ENCODE data around the gene PLD1.

Gene PLD1

DNA sequence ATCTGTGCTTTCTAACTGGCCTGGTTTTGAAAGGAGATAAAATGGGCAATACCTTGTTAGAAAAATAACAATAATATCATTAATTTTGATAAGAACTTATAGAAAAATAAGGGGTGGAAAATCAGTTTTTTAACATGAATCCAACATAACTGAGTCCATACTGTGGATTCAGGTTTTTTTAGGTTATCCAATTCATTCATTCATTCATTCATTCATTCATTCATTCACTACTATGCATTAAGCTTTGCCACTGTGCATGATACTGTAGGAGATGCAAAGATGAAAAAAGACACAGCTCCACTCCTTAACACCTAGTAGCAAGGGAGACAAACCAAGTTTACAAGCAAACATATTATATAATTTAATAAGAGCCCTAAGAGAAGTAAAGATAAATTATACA lies 253.1 kb downstream of the PLD1 start:
- no peak overlapping the region for H3K27ac ChIP-seq (ENCODE audit: low read depth, low read length)
- no peaks in the 10 kb centered on the region for H3K79me2 ChIP-seq (ENCODE audit: control insufficient read depth, low read length)
- no peaks in the 10 kb centered on the region for H3K9me3 ChIP-seq (ENCODE audit: control insufficient read depth, insufficient read depth, low read length)

DNA sequence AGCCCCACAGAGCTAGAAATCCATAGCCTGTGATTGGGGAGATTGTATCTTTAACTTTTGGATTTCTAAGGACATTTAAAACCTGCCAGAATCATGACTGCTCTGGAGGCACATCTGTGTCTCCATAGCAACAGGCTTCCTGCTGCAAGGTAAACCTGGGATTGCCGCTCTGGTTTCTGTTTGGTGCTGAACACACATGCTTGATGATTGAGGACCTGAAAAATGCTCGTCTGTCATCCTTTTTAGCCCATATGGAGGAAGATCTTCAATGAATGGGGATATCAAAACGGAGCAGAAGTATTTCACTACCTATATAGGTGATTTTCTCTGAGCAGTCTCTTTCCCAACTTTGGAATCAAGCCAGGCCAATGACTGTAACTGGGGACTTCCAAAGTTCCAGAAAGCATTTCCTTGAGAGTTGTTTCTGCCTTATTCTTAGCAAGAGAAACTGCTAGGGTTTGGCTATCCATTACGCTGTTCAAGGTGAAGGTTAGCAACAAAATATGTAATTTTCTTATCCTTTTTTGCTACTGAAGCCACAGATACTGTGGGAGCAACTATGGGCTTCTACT lies 253.6 kb downstream of the PLD1 start:
- Histone ChIP-seq H3K9me2 (replicated peaks; ENCODE audit: control insufficient read depth, low read length) (no peaks in the 10 kb centered on the region), H3K4me1 (ENCODE audit: control insufficient read depth, low read length) (no peaks in the 10 kb centered on the region), H3K27me3 (ENCODE audit: control insufficient read depth, low read length) (no peaks in the 10 kb centered on the region; the same call in 1 of the 2 replicates), H3K79me2 (ENCODE audit: control insufficient read depth, low read length) (no peaks in the 10 kb centered on the region), H4K20me1 (ENCODE audit: control insufficient read depth, insufficient read depth, low read depth, low read length) (no peaks in the 10 kb centered on the region), H3K4me3 (ENCODE audit: low read length) (no peak overlapping the region), H3F3A (ENCODE audit: control insufficient read depth, insufficient read depth) (no peaks in the 10 kb centered on the region), H3K9me3 (ENCODE audit: control insufficient read depth, insufficient read depth, low read length) (no peaks in the 10 kb centered on the region), H3K4me2 (ENCODE audit: low read length) (no peak overlapping the region), H3K36me3 (ENCODE audit: control insufficient read depth, low read length) (no peaks in the 10 kb centered on the region), H3K27ac (ENCODE audit: low read depth, low read length) (no peak overlapping the region)
- no peak for TF ChIP-seq EZH2phosphoT487 (IDR thresholded peaks at IDR 0.05; ENCODE audit: borderline replicate concordance, low read length)
- TF ChIP-seq, protein P1, sequence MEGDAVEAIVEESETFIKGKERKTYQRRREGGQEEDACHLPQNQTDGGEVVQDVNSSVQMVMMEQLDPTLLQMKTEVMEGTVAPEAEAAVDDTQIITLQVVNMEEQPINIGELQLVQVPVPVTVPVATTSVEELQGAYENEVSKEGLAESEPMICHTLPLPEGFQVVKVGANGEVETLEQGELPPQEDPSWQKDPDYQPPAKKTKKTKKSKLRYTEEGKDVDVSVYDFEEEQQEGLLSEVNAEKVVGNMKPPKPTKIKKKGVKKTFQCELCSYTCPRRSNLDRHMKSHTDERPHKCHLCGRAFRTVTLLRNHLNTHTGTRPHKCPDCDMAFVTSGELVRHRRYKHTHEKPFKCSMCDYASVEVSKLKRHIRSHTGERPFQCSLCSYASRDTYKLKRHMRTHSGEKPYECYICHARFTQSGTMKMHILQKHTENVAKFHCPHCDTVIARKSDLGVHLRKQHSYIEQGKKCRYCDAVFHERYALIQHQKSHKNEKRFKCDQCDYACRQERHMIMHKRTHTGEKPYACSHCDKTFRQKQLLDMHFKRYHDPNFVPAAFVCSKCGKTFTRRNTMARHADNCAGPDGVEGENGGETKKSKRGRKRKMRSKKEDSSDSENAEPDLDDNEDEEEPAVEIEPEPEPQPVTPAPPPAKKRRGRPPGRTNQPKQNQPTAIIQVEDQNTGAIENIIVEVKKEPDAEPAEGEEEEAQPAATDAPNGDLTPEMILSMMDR (IDR thresholded peaks at IDR 0.05; ENCODE audit: low read depth, low read length, poor library complexity, severe bottlenecking): no peak

More for the DNA sequence above, 253.1 kb downstream of the PLD1 start:
- Histone ChIP-seq H3K36me3 (ENCODE audit: control insufficient read depth, low read length) (no peaks in the 10 kb centered on the region), H3F3A (ENCODE audit: control insufficient read depth, insufficient read depth) (no peaks in the 10 kb centered on the region), H3K9me2 (replicated peaks; ENCODE audit: control insufficient read depth, low read length) (no peaks in the 10 kb centered on the region), H3K4me2 (ENCODE audit: low read length) (no peak overlapping the region), H4K20me1 (ENCODE audit: control insufficient read depth, insufficient read depth, low read depth, low read length) (no peaks in the 10 kb centered on the region), H3K4me1 (ENCODE audit: control insufficient read depth, low read length) (no peaks in the 10 kb centered on the region), H3K27me3 (ENCODE audit: control insufficient read depth, low read length) (no peaks in the 10 kb centered on the region; the same call in 1 of the 2 replicates), H3K4me3 (ENCODE audit: low read length) (no peak overlapping the region)
- TF ChIP-seq EZH2phosphoT487 (IDR thresholded peaks at IDR 0.05; ENCODE audit: borderline replicate concordance, low read length): no peak

DNA sequence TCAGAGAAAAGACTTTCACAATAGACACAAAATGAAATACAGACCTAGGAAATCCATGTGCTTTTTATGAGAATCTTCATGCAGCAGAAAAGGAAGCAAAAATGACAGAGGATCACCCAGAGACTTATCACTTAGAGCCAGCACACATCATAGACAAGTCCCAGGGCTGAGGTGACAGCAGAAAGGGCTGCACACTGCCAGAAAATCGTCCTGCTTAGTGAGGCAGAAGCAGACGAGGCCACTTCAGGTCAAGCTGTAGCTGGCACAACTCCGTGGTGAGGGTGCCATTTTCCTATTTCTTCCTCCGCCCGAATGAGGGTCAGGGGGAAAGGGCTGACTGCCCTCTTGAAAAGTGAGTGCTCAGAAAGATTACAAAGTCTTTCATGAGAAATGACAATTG lies 254.1 kb downstream of the PLD1 start:
- H3K27ac ChIP-seq (ENCODE audit: low read depth, low read length): no peak overlapping the region
- no peaks in the 10 kb centered on the region for H3K27me3 ChIP-seq (ENCODE audit: control insufficient read depth, low read length)
- no peaks in the 10 kb centered on the region for H3K36me3 ChIP-seq (ENCODE audit: control insufficient read depth, low read length)
- H3F3A ChIP-seq (ENCODE audit: control insufficient read depth, insufficient read depth): no peaks in the 10 kb centered on the region
- no peaks in the 10 kb centered on the region for H3K79me2 ChIP-seq (ENCODE audit: control insufficient read depth, low read length)
- no peaks in the 10 kb centered on the region for H3K4me1 ChIP-seq (ENCODE audit: control insufficient read depth, low read length)
- no peaks in the 10 kb centered on the region for H3K9me2 ChIP-seq (replicated peaks; ENCODE audit: control insufficient read depth, low read length)
- no peaks in the 10 kb centered on the region for H4K20me1 ChIP-seq (ENCODE audit: control insufficient read depth, insufficient read depth, low read depth, low read length)
- H3K4me3 ChIP-seq (ENCODE audit: low read length): no peak overlapping the region
- H3K4me2 ChIP-seq (ENCODE audit: low read length): no peak overlapping the region
- TF ChIP-seq EZH2phosphoT487 (IDR thresholded peaks at IDR 0.05; ENCODE audit: borderline replicate concordance, low read length): no peak
- TF ChIP-seq, protein P1 (IDR thresholded peaks at IDR 0.05; ENCODE audit: low read depth, low read length, poor library complexity, severe bottlenecking): no peak
- H3K9me3 ChIP-seq (ENCODE audit: control insufficient read depth, insufficient read depth, low read length): no peaks in the 10 kb centered on the region

DNA sequence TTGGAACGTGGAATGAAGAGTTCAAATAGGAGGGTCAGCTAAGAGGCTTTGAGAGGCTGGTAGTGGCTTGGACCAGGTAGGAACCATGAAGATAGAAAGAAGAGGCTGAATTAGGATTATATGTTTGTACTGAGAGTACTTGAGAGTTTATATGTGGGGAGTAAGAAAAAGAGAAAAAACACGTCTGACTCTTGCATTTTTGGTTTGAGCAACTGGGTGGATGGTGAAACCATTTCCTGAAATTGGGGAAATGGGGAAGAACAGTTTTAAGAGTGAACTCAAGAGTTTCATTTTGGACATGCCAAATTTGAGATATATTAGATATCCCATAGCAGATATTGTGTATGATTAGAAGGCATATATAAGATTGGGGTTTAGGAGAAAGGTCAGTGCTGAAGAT lies 257.2 kb downstream of the PLD1 start:
- H3K9me2 ChIP-seq (replicated peaks; ENCODE audit: control insufficient read depth, low read length): no peaks in the 10 kb centered on the region
- no peaks in the 10 kb centered on the region for H4K20me1 ChIP-seq (ENCODE audit: control insufficient read depth, insufficient read depth, low read depth, low read length)
- H3K4me1 ChIP-seq (ENCODE audit: control insufficient read depth, low read length): no peaks in the 10 kb centered on the region
- TF ChIP-seq, protein P1 (IDR thresholded peaks at IDR 0.05; ENCODE audit: low read depth, low read length, poor library complexity, severe bottlenecking): no peak
- no peak for TF ChIP-seq EZH2phosphoT487 (IDR thresholded peaks at IDR 0.05; ENCODE audit: borderline replicate concordance, low read length)
- no peaks in the 10 kb centered on the region for H3F3A ChIP-seq (ENCODE audit: control insufficient read depth, insufficient read depth)
- H3K36me3 ChIP-seq (ENCODE audit: control insufficient read depth, low read length): no peaks in the 10 kb centered on the region
- H3K4me2 ChIP-seq (ENCODE audit: low read length): no peak overlapping the region
- no peaks in the 10 kb centered on the region for H3K27me3 ChIP-seq (ENCODE audit: control insufficient read depth, low read length)
- H3K79me2 ChIP-seq (ENCODE audit: control insufficient read depth, low read length): no peaks in the 10 kb centered on the region
- no peaks in the 10 kb centered on the region for H3K9me3 ChIP-seq (ENCODE audit: control insufficient read depth, insufficient read depth, low read length)
- H3K4me3 ChIP-seq (ENCODE audit: low read length): no peak overlapping the region
- H3K27ac ChIP-seq (ENCODE audit: low read depth, low read length): no peak overlapping the region
